Measurements from ENCODE around the gene SCCPDH. TPM values are rescaled to one million over a fixed set of nuclear protein-coding genes. Genes with fewer than 3 reads are reported as not detected.

Gene SCCPDH
- polyA plus RNA-seq, 2 of the 4 experiments (the other 2 are of a cell fraction): 49.3 to 59.8 TPM

- Histone ChIP-seq H3K4me3 (no peak overlapping the region), H3K4me2 (no peak overlapping the region), H3K9me3 (no peaks in the 10 kb centered on the region), H3K4me1 (no peaks in the 10 kb centered on the region), H3K27ac (no peak overlapping the region)
- TF ChIP-seq HMGXB4 (CRISPR knock-in tag; IDR thresholded peaks at IDR 0.05; ENCODE audit: borderline replicate concordance) (no peak), JUNB (IDR thresholded peaks at IDR 0.05) (no peak), CHD2 (IDR thresholded peaks at IDR 0.05; ENCODE audit: low read length, partially characterized antibody) (no peak), RCOR1 (IDR thresholded peaks at IDR 0.05; ENCODE audit: low read depth, low read length) (no peak), MAZ (IDR thresholded peaks at IDR 0.05; ENCODE audit: borderline replicate concordance, low read depth, low read length) (no peak), HOXB13 (CRISPR knock-in tag; IDR thresholded peaks at IDR 0.05; ENCODE audit: low read depth) (no peak), USF2 (IDR thresholded peaks at IDR 0.05) (no peak), HOXA7 (CRISPR knock-in tag; IDR thresholded peaks at IDR 0.05) (no peak)
- ChIA-PET CTCF (interaction anchor here (0.6 to 2.5 kb wide), 3 partner anchors 10 to 181 kb away, joined by 4 to 15 read pairs (median 4); no protein-coding TSS in a partner anchor), POLR2A (no interaction called here)
- no peak for DNase-seq (ENCODE audit: low read depth in 1 of 2, low spot score in 1 of 2)
- FAIRE-seq: no peak
- WGBS (ENCODE audit: missing lambda C conversion rate): 75% methylated on average over 18 of the region's 18 CpGs
- ATAC-seq: no peak; a peak in 1 of 6 replicates
These were observed 45.1 kb upstream of the SCCPDH start for GRCh38 chr1:246678816-246679793.

- TF ChIP-seq KDM5A (IDR thresholded peaks at IDR 0.05): no peak
- no peak for TF ChIP-seq HMGXB4 (CRISPR knock-in tag; IDR thresholded peaks at IDR 0.05; ENCODE audit: borderline replicate concordance)
- no peak for TF ChIP-seq NPAS2 (CRISPR knock-in tag; IDR thresholded peaks at IDR 0.05; ENCODE audit: borderline replicate concordance)
- TF ChIP-seq SMC3 (IDR thresholded peaks at IDR 0.05): no peak
- TF ChIP-seq EHF (CRISPR knock-in tag; IDR thresholded peaks at IDR 0.05): no peak
- TF ChIP-seq FOSL2 (IDR thresholded peaks at IDR 0.05): no peak
- TF ChIP-seq FOSL2 (CRISPR knock-in tag; IDR thresholded peaks at IDR 0.05): no peak
- no peak for TF ChIP-seq ZSCAN20 (CRISPR knock-in tag; IDR thresholded peaks at IDR 0.05)
- TF ChIP-seq ESRRA (IDR thresholded peaks at IDR 0.05; ENCODE audit: borderline replicate concordance, low read length): no peak
- no peak for TF ChIP-seq CHD4 (IDR thresholded peaks at IDR 0.05; ENCODE audit: borderline replicate concordance)
- no peak for TF ChIP-seq BCL3 (IDR thresholded peaks at IDR 0.05)
- TF ChIP-seq JUN (IDR thresholded peaks at IDR 0.05): no peak
- TF ChIP-seq JUNB (IDR thresholded peaks at IDR 0.05): no peak
- TF ChIP-seq NFE2L2 (conservative IDR thresholded peaks at IDR 0.05; ENCODE audit: low read length): no peak
- no peak for TF ChIP-seq ZNF302 (CRISPR knock-in tag; IDR thresholded peaks at IDR 0.05)
- no peak for TF ChIP-seq HDAC2 (IDR thresholded peaks at IDR 0.05)
- TF ChIP-seq BHLHE40 (IDR thresholded peaks at IDR 0.05; ENCODE audit: low read depth, low read length): no peak
- TF ChIP-seq KDM1A (IDR thresholded peaks at IDR 0.05; ENCODE audit: low read depth): no peak
- no peak for TF ChIP-seq EHMT2 (IDR thresholded peaks at IDR 0.05; ENCODE audit: low read depth)
- TF ChIP-seq RARB (CRISPR knock-in tag; IDR thresholded peaks at IDR 0.05): no peak
- POLR2A ChIA-PET: no interaction called here
- CTCF ChIA-PET: interaction anchor here (2.5 kb wide), 1 partner anchor 10 kb away, joined by 15 read pairs; no protein-coding TSS in a partner anchor
- H3K9me3 ChIP-seq: no peaks in the 10 kb centered on the region
- WGBS (ENCODE audit: missing lambda C conversion rate): 100% methylated on average over 1 of the region's 1 CpG
- H3K4me3 ChIP-seq: no peak overlapping the region
- FAIRE-seq (no peak), DNase-seq (ENCODE audit: low read depth in 1 of 2, low spot score in 1 of 2) (no peak), ATAC-seq (0 out of 6 replicates have a peak, but pooled peaks of 1 of the 2 experiments have one; percentile 13)
- no peaks in the 10 kb centered on the region for H3K4me1 ChIP-seq
- H3K4me2 ChIP-seq: no peak overlapping the region
- H3K27ac ChIP-seq: no peak overlapping the region
These were observed 44.4 kb upstream of the SCCPDH start for GRCh38 chr1:246679794-246680177.

Data from A549 (cell line).